Transverse colon (tissue), 4 donors: Measurements from ENCODE around the gene GPBAR1. TPM values are rescaled to one million over a fixed set of nuclear protein-coding genes. Genes with fewer than 3 reads are reported as not detected.

Experiments used
- DNase-seq: peaks from one replicate; pipeline ENCODE4 v3.0.0-alpha.2; 2019
- H3K27ac ChIP-seq, 4 donors: fragments of 200-600 bp; sonication (generic); 2 replicates each; pipeline ENCODE4 v1.5.1; 2016 to 2018; ENCODE audit warnings: inconsistent platforms in 4 of 4
- H3K27me3 ChIP-seq: fragments of 200-600 bp; sonication (generic); 2 replicates; pipeline ENCODE4 v1.5.1; 2017; ENCODE audit warnings: inconsistent platforms
- H3K36me3 ChIP-seq, 4 donors: fragments of 200-600 bp; sonication (generic); 2 replicates each; pipeline ENCODE4 v1.5.1; 2017 to 2019; ENCODE audit warnings: inconsistent platforms in 4 of 4
- H3K4me1 ChIP-seq, 4 donors: fragments of 200-600 bp; sonication (generic); 2 replicates each; pipeline ENCODE4 v1.5.1; 2017 to 2020; ENCODE audit warnings: inconsistent platforms in 4 of 4
- H3K4me3 ChIP-seq, 4 donors: fragments of 200-600 bp; sonication (generic); 1 replicate in 1 of 4; 2 replicates in 3 of 4; pipeline versions ENCODE4 v1.5.1 to v1.6.1; 2017 to 2019; ENCODE audit warnings: inconsistent platforms in 4 of 4
- H3K9me3 ChIP-seq, 2 donors: fragments of 200-600 bp; sonication (generic); 2 replicates each; pipeline ENCODE4 v1.5.1; 2017 to 2019; ENCODE audit warnings: inconsistent platforms in 2 of 2
- EP300 ChIP-seq: sonication (generic); formaldehyde crosslinking; IDR thresholded peaks from one replicate; pipeline ENCODE4 v1.6.1; 2017; ENCODE audit warnings: antibody characterized with exemption, low read depth
- POLR2A ChIP-seq: fragments of 450-650 bp; IDR thresholded peaks from one replicate; pipeline ENCODE4 v1.6.1; 2016; ENCODE audit warnings: antibody characterized with exemption, mild to moderate bottlenecking, moderate library complexity
- POLR2AphosphoS5 ChIP-seq, 3 donors: sonication (generic); formaldehyde crosslinking; IDR thresholded peaks; one replicate each; pipeline ENCODE4 v1.6.1; 2016; ENCODE audit warnings: antibody characterized with exemption in 3 of 3
- WGBS, 2 donors: methylation state at CpG; one replicate each; pipeline ENCODE4 v1.1.5; 2018; ENCODE audit warnings: low coverage in 1 of 2; 5-methylcytosine and 5-hydroxymethylcytosine counted together
- in situ Hi-C, 4 donors: fragments of 200-750 bp; cut with MboI; loops; one replicate each; pipeline versions ENCODE4 v1.15.0 to v1.15.1; 2017; ENCODE audit warnings: low sequenced_read_pairs in 3 of 4, low pct_ligation_motif_present in 1 of 4, low pct_unique_long_range_greater_than_20kb in 1 of 4
- intact Hi-C: fragments of 100-400 bp; cut with DNase I; formaldehyde crosslinking; loops from one replicate; pipeline ENCODE4 v1.15.1; 2023; ENCODE audit warnings: low total_unique reads
- total RNA-seq, 4 donors: library from RNA; depleted of rRNA; stranded (reverse); fragments of >200 nt; gene quantifications; one replicate each; pipeline ENCODE4 v1.1.0, GENCODE V29; 2016
- TF ChIP-seq, protein P1 (sequence below), 5 experiments: fragments of 200-600 bp in 3 of 5; fragments of 450-650 bp in 2 of 5; sonication (generic) in 3 of 5; IDR thresholded peaks; 1 replicate in 2 of 5; 2 replicates in 3 of 5; pipeline ENCODE4 v1.5.1; 2016 to 2017; ENCODE audit warnings: antibody characterized with exemption in 5 of 5, inconsistent platforms in 3 of 5, mild to moderate bottlenecking in 2 of 5, moderate library complexity in 1 of 5

The GPBAR1 gene
- total RNA-seq, 4 donors from 2014 or later, result 2.5 to 3.0 TPM; not detected in 2

DNA sequence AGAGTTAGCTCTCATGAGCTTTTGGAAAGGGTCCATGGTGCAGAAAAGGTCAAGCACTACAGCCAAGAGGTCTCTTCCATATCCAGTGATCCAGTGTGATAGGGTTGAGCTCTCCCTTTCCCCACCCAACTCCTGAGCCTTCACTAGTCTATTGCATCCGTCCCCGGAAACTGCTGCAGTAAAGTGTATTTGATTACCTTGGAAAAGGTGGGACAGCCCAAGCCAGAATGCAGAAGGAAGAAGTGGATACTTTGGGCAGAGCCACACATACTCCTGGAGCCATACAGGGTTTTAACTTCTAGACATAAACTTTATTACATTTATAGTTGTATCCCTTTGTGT is 13.1 kb downstream of the GPBAR1 start:
- TF ChIP-seq EP300 (no peak), POLR2AphosphoS5 (IDR thresholded peaks at IDR 0.05) (peak; percentile 44 to 65 (median 53)), POLR2A (peak; percentile 54)
- peaks cover 23 to 50% (median 40%) of the 10 kb centered on the region in 4 donors for H3K4me1 ChIP-seq
- no peaks in the 10 kb centered on the region for H3K27me3 ChIP-seq
- no peaks in the 10 kb centered on the region for H3K9me3 ChIP-seq
- in situ Hi-C loops (no loop called here), intact Hi-C loops (no loop called here)
- DNase-seq, result peak; percentile 71
- no peak overlapping the region for H3K4me3 ChIP-seq
- peaks cover 0 to 42% (median 20%) of the 10 kb centered on the region in 4 donors for H3K36me3 ChIP-seq
- 45 to 66% methylated on average over 2 of the region's 2 CpGs for WGBS, 2 donors
- peak overlapping the region; percentile 85 to 89 (median 88) for H3K27ac ChIP-seq

DNA sequence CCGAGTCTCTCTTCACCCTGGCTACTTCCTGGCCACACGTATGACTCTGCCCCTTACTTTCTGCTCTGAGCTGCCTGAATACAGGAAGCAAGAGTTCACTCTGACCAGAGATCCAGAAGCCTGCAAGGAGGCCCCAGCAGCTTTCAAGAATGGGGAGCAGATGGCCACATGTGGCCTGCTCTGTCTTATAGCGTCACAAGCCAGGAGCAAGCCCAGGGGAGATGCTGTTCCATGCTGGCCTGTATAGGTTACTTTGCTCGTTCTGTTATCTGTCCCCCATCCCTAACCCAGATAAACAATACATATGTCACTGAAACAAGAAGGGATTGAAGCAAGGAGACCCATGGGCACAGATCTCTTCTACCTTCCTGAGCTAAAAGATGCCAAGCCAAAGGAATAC is 13.8 kb downstream of the GPBAR1 start:
- Histone ChIP-seq H3K9me3 (no peaks in the 10 kb centered on the region), H3K4me1 (peaks cover 20 to 46% (median 35%) of the 10 kb centered on the region in 4 donors), H3K27ac (peak overlapping the region; percentile 85 to 89 (median 88)), H3K4me3 (no peak overlapping the region), H3K27me3 (no peaks in the 10 kb centered on the region), H3K36me3 (peaks cover 0 to 47% (median 20%) of the 10 kb centered on the region in 4 donors)
- in situ Hi-C loops (no loop called here), intact Hi-C loops (no loop called here)
- TF ChIP-seq EP300, result no peak
- no peak for TF ChIP-seq POLR2A
- TF ChIP-seq POLR2AphosphoS5 (IDR thresholded peaks at IDR 0.05), result no peak
- TF ChIP-seq, protein P1, sequence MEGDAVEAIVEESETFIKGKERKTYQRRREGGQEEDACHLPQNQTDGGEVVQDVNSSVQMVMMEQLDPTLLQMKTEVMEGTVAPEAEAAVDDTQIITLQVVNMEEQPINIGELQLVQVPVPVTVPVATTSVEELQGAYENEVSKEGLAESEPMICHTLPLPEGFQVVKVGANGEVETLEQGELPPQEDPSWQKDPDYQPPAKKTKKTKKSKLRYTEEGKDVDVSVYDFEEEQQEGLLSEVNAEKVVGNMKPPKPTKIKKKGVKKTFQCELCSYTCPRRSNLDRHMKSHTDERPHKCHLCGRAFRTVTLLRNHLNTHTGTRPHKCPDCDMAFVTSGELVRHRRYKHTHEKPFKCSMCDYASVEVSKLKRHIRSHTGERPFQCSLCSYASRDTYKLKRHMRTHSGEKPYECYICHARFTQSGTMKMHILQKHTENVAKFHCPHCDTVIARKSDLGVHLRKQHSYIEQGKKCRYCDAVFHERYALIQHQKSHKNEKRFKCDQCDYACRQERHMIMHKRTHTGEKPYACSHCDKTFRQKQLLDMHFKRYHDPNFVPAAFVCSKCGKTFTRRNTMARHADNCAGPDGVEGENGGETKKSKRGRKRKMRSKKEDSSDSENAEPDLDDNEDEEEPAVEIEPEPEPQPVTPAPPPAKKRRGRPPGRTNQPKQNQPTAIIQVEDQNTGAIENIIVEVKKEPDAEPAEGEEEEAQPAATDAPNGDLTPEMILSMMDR (IDR thresholded peaks at IDR 0.05), result no peak
- WGBS, 2 donors, result 56% methylated on average over 4 of the region's 4 CpGs; no CpG with 5 or more reads in 1 of the 2 donors
- no peak for DNase-seq

DNA sequence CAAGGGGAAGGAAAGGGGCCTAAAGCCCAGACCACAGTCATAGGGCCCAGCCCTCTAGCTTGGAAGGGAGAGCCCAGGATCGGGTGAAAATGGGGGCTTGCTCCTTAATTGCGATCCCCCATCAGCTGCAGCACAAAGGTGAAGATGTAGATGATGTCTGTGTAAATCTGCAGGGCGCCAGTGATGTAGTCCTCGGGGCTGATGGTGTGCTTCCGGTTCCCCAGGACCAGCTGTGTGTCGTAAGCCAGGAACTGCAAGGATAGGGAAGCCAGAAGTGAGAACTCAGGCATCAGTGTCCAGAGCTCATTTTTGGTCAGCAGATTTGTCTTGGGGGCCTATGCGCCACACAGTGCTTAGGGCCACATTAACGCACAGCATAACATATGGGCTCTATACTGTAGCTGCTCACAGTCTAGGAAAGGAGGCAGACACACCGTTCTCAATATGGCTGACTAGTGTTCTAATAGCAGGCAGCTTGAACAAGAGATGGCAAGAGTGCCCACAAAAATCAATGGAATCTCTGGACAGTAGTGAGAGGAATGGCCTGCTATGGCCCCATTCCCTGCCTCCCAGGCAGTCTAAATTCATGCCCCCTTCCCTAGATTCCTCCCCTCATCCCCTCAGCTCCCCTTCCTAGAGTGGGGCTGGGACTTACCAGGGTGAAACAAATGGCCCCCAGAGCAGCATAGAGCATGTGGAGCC is 14.7 kb downstream of the GPBAR1 start:
- Histone ChIP-seq H3K4me1 (peaks cover 20 to 46% (median 35%) of the 10 kb centered on the region in 4 donors), H3K4me3 (no peak overlapping the region), H3K36me3 (peaks cover 0 to 57% (median 24%) of the 10 kb centered on the region in 4 donors), H3K27me3 (no peaks in the 10 kb centered on the region), H3K9me3 (no peaks in the 10 kb centered on the region), H3K27ac (peak overlapping the region; percentile 85 to 89 (median 88))
- no peak for DNase-seq
- in situ Hi-C loops, result loop anchor here in 2 of 4 donors (25.0 kb wide), 1 partner anchor 112 kb away; the partner anchor contains the start of genes CTDSP1 (in 2 of the 2) and SLC11A1 (in 2 of the 2)
- intact Hi-C loops, result no loop called here
- 87% methylated on average over 9 of the region's 9 CpGs; no CpG with 5 or more reads in 1 of the 2 donors for WGBS, 2 donors
- no peak for TF ChIP-seq POLR2AphosphoS5 (IDR thresholded peaks at IDR 0.05)
- TF ChIP-seq, protein P1 (IDR thresholded peaks at IDR 0.05), result no peak
- no peak for TF ChIP-seq POLR2A
- TF ChIP-seq EP300, result no peak

DNA sequence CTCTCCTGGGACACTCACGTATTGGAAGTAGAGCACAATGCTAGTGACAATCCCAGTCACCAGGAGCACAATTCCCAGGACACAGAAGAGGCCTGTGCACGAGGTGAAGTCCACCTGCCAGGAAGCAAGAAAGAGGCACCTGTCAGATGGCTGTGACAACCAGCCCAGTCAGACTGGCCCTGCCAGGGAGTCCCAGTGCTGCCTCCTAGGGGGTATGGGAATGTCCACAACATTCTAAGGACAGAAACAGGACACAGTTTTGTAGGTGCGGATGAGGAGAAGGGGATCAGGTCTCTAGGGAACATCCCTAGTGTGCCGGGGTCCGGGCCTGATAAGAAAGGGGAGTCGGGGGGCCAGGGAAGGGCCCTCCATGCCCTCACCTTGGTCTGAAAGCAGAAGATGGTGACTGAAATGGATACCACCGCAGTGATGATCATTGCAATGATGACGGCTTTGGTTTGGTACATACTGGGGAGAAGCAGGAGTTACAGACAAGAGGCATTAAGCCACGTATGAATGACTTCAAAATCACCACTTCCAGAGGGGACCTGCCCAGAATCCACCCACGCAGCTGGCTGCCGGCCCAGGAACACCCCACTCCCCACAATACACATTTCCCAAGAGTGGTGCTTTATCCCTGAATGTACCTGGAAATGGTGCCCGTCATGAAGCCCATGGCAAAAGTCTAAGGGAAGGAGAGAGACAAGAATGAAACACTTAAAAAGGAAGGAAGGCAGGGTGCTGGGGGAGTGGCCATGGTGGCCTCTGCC is 16.4 kb downstream of the GPBAR1 start:
- intact Hi-C loops, result no loop called here
- WGBS, 2 donors, result 80 to 82% methylated on average over 1 to 12 of the region's 12 CpGs
- Histone ChIP-seq H3K27me3 (no peaks in the 10 kb centered on the region), H3K9me3 (no peaks in the 10 kb centered on the region), H3K4me3 (no peak overlapping the region), H3K4me1 (peaks cover 7 to 42% (median 31%) of the 10 kb centered on the region in 4 donors), H3K27ac (peak overlapping the region in 1 of 4 donors; percentile 6), H3K36me3 (peaks cover 0 to 68% (median 30%) of the 10 kb centered on the region in 4 donors)
- DNase-seq, result no peak
- in situ Hi-C loops, result loop anchor here in 2 of 4 donors (25.0 kb wide), 1 partner anchor 110 kb away; the partner anchor contains the start of genes CTDSP1 (in 2 of the 2) and SLC11A1 (in 2 of the 2)
- TF ChIP-seq POLR2AphosphoS5 (IDR thresholded peaks at IDR 0.05) (no peak), EP300 (no peak), POLR2A (no peak)
- TF ChIP-seq, protein P1 (IDR thresholded peaks at IDR 0.05), result no peak
